GM12892 (cell line): ENCODE data around the gene CLEC16A.

ENCODE experiments used
- POLR2A ChIP-seq: IDR thresholded peaks from 2 replicates; pipeline ENCODE4 v1.6.1; 2011; ENCODE audit warnings: low read depth, low read length, control low read depth
- POLR2AphosphoS5 ChIP-seq: IDR thresholded peaks from 2 replicates; pipeline ENCODE4 v1.6.1; 2011; ENCODE audit warnings: low read depth, low read length, control low read depth
- TAF1 ChIP-seq: IDR thresholded peaks from 2 replicates; pipeline ENCODE4 v1.6.1; 2011; ENCODE audit warnings: low read depth, mild to moderate bottlenecking, control low read depth, low read length, borderline replicate concordance

DNA sequence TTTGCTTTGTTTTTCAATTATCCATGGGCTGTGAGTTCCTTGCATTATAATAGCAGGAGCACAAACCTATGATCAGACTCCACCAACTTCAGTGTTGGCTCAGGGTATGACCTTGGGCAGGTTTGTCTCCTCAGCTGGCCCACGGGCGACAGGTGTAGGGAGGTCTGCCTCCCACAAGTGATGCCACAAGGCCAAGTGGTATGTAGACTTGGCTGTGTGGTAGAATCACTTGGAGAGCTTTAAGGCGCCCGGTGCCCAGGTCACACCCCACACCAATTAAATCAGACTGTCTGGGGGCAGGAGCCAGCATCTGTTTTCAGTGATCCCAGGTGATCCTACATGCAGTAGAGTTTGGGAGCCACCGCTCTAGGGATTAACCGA is 153.4 kb downstream of the CLEC16A start:
- TF ChIP-seq POLR2AphosphoS5 (no peak), POLR2A (no peak), TAF1 (no peak)
